ENCODE measurements around the gene CUZD1. TPM values are rescaled to one million over a fixed set of nuclear protein-coding genes. Genes with fewer than 3 reads are reported as not detected.

Gene CUZD1
- total and polyA plus RNA-seq, 2 experiments from 2014 or later = 0.30 TPM; not detected in 1

- TF ChIP-seq CTCF (IDR thresholded peaks at IDR 0.05; ENCODE audit: low read depth, low read length) = no peak
- H3K36me3 ChIP-seq = no peaks in the 10 kb centered on the region
- no peak for DNase-seq (ENCODE audit: low read depth in 1 of 2, low spot score in 1 of 2)
- no peaks in the 10 kb centered on the region for H3K9me3 ChIP-seq (ENCODE audit: low read depth)
- H3K4me3 ChIP-seq = no peak overlapping the region
- no peaks in the 10 kb centered on the region for H3K4me1 ChIP-seq (ENCODE audit: low read depth)
- no peak overlapping the region for H3K27ac ChIP-seq
- no peaks in the 10 kb centered on the region for H3K27me3 ChIP-seq
Measured at GRCh38 chr10:122821808-122822207, 23.8 kb downstream of the CUZD1 start.

GRCh38 chr10:122815458-122815857, 30.2 kb downstream of the CUZD1 start:
- Histone ChIP-seq H3K4me1 (ENCODE audit: low read depth) (no peaks in the 10 kb centered on the region), H3K36me3 (no peaks in the 10 kb centered on the region), H3K27me3 (no peaks in the 10 kb centered on the region), H3K27ac (no peak overlapping the region), H3K4me3 (no peak overlapping the region), H3K9me3 (ENCODE audit: low read depth) (no peaks in the 10 kb centered on the region)
- TF ChIP-seq CTCF (IDR thresholded peaks at IDR 0.05; ENCODE audit: low read depth, low read length) = no peak
- no peak for DNase-seq (ENCODE audit: low read depth in 1 of 2, low spot score in 1 of 2)

GRCh38 chr10:122814493-122814892, 31.2 kb downstream of the CUZD1 start:
- Histone ChIP-seq H3K27ac (no peak overlapping the region), H3K36me3 (no peaks in the 10 kb centered on the region), H3K9me3 (ENCODE audit: low read depth) (no peaks in the 10 kb centered on the region), H3K27me3 (no peaks in the 10 kb centered on the region), H3K4me3 (no peak overlapping the region), H3K4me1 (ENCODE audit: low read depth) (no peaks in the 10 kb centered on the region)
- DNase-seq (ENCODE audit: low read depth in 1 of 2, low spot score in 1 of 2) = no peak
- TF ChIP-seq CTCF (IDR thresholded peaks at IDR 0.05; ENCODE audit: low read depth, low read length) = no peak

- Histone ChIP-seq H3K9me3 (ENCODE audit: low read depth) (no peaks in the 10 kb centered on the region), H3K27me3 (no peaks in the 10 kb centered on the region), H3K27ac (no peak overlapping the region), H3K4me3 (no peak overlapping the region), H3K4me1 (ENCODE audit: low read depth) (no peaks in the 10 kb centered on the region), H3K36me3 (no peaks in the 10 kb centered on the region)
- no peak for DNase-seq (ENCODE audit: low read depth in 1 of 2, low spot score in 1 of 2)
- no peak for TF ChIP-seq CTCF (IDR thresholded peaks at IDR 0.05; ENCODE audit: low read depth, low read length)
Measured at GRCh38 chr10:122812751-122813150, 32.9 kb downstream of the CUZD1 start.

GRCh38 chr10:122802282-122802681, 43.4 kb downstream of the CUZD1 start:
- no peaks in the 10 kb centered on the region for H3K4me1 ChIP-seq (ENCODE audit: low read depth)
- H3K9me3 ChIP-seq (ENCODE audit: low read depth) = no peaks in the 10 kb centered on the region
- no peaks in the 10 kb centered on the region for H3K36me3 ChIP-seq
- no peaks in the 10 kb centered on the region for H3K27me3 ChIP-seq
- no peak for DNase-seq (ENCODE audit: low read depth in 1 of 2, low spot score in 1 of 2)
- TF ChIP-seq CTCF (IDR thresholded peaks at IDR 0.05; ENCODE audit: low read depth, low read length) = no peak
- no peak overlapping the region for H3K27ac ChIP-seq
- H3K4me3 ChIP-seq = no peak overlapping the region

- no peak for TF ChIP-seq CTCF (IDR thresholded peaks at IDR 0.05; ENCODE audit: low read depth, low read length)
Measured at GRCh38 chr10:122798704-122799231, 46.9 kb downstream of the CUZD1 start.

More at GRCh38 chr10:122798704-122799231, 46.9 kb downstream of the CUZD1 start:
- Histone ChIP-seq H3K27ac (no peak overlapping the region), H3K27me3 (no peaks in the 10 kb centered on the region), H3K4me3 (no peak overlapping the region), H3K36me3 (no peaks in the 10 kb centered on the region), H3K9me3 (ENCODE audit: low read depth) (no peaks in the 10 kb centered on the region), H3K4me1 (ENCODE audit: low read depth) (no peaks in the 10 kb centered on the region)
- no peak for DNase-seq (ENCODE audit: low read depth in 1 of 2, low spot score in 1 of 2)
